HG03159 (cell line): Measurements from ENCODE around the gene PRKCSH.
"Not testable (repeated sequence)": the region's sequence is repeated elsewhere in the genome, so short reads cannot be mapped to it uniquely, and the experiment has no call there.

Experiments
- ATAC-seq: cut with Tn5 transposase; IDR thresholded peaks from one replicate; pipeline ENCODE4 v1.9.1; 2021; ENCODE audit warnings: mild to moderate bottlenecking, moderate library complexity; ENCODE audit not compliant: unreplicated experiment

The PRKCSH gene

DNA sequence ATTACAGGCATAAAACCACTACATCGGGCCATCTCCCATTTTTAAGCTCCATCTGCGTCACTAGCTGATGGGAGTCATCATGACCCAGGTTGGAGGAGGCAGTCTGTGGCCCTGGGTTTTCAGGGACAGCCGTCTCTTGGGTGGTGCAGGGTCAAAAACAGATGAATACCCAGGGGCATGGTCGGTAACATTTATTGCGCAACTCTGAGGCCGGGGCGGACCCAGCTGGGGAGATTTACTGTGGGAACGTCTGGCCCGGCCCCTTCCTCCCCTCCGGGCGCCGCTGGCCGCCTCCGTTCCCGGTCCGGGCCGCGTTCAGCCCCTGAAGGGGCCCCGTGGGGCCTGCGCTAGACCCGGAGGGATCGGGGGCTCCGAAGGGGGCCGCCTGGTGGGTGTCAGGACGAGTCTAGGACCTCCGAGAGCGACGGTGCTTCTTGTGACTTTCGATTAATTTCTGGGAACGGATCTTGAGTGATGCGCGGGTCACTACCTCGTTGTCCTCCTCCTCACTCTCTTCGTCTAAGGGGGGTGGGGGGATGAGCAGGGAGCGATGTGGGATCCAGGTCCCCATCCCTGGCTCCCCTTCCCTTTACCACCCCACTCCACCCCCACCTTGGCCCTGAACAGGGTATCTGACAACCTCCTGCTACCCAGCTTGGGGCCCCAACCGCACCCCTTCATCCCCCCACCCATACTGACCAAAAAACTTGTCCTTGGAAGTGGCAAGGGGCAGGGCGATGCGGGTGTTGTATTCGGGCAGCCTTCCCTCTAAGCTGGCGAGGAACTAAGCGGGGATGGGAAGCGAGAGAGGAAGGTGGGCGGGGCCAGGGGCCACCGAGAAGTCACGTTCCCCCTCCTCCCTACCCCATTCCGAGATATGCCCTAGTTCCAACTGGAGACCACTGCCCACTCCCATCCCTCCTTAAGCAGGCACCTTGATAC lies 14.7 kb upstream of the PRKCSH start:
- no peak for ATAC-seq

DNA sequence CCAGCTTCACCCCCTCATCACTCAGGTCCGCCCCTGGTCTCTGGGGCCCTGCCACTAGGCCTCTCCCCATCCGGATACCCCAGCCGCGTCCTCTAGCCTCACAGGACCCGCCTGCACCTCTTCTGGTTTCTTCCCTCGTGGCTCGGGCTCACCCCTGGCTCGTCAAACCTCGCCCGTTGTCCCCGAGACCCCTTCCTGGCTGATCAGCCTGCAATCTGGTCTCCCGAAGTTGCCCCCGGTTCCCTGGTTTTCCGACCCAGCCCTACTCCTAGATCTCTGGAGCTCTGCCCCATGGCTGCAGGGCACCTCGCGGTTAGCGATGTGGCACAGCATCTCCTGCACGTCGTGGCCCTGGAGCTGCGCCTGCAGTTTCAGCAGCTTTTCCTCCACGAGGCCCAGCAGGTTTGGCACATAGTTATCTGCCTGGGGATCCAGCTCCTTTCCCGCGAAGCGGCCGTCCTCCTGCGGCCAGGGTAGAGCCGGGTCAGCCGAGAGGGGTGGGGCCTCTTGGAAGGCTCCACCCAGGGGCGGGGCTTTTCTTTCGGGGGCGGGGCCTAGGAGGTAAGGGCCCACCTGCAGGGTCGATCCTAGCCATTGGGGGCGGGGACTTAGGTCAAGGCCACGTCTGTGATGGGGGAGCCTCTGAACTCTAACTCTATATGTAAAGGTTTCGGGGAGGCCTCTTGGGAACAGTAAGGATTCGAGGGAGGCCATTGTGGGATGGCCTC lies 13.9 kb upstream of the PRKCSH start:
- ATAC-seq: no peak

DNA sequence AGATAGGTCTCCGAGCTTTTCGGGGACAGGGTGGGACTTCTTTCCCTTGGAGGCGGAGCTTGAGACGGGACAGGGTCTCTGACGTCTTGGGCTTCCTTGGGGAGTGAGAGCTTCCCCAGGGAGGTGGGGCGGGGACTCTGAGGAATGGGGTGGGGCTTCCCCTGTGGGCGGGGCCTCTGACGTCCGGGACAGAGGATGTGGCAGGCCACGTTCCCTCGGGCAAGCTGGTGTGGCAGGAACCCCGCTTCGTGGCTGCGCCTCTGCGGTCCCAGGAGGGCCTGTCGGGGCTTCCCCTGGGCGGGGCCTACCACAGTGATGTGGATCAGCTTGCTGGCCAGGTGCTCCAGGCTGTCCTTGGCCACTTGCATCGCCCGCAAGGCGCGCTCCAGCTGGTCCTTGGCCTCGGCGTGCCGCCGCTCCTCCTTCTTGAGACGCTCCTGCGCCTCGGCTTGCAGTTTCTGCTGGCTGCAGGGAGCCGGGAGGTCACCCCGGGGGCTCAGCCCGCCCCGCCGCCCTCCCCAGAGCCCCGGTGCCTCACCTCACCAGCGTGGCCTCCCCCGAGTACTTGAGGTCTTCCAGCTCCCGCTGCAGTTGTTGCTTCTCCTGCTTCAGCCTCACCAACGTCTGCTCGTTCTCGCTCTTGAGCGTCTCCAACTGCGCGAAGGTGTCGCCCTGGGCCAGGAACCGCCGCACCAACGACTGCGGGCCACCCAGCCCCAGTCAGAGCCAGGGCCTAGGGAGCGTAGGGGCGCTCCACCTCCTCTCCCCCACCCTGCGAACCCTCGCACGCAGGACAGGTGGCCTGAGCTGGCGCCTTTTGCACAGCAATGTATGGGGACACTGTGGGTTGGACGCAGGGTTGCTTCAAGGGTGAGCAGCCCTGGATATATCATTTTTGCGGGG lies 13.0 kb upstream of the PRKCSH start:
- ATAC-seq: peak; percentile 48

DNA sequence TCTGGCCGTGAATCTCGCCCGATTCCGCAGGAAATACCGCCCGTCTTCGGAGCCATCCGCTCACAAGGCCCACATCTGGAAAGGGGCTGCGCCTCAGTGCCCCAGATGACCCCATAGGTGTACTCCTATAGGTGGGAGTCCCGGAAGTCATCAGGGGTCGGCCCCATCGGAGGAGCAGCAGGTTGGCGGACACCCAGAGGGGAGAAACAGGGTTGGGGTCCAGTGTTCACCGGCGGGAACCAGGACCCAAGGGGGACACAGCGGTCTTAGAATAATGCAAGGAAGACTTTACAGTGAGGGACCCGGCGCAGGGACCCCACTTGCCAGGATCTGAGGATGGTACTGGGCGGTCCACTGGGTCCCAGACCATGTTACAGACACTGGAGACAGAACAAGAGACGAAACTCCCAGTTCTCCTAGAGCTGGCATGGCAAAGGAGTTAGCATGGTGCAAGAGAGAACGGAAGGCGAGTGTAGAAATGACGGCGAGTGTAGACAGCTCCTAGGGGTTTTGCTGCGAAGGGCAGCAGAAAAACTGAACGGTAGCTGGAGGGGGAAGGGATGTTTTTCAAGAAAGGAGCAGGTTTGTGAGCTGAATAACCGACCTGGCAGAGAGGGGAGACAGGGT lies 12.2 kb upstream of the PRKCSH start:
- no peak for ATAC-seq

DNA sequence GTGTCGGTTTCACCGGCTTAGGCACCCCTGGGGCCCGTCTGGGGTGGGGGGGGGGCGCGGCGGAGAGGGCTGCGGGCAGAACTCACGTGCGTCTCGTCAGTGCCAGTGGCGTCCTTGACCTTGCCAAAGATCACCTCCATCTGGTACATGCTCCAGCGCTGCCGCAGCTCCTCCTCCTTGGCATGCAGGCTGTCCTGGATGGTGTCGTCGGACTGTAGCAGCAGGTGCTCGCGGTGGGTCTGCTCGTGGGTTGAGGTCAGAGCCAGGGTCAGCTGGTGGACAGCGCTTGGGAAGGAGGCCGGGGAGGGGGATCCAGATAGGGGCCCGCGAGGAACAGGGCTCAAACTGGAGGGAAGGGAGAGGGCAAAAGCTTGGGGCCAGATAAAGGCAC lies 11.6 kb upstream of the PRKCSH start:
- no peak for ATAC-seq

DNA sequence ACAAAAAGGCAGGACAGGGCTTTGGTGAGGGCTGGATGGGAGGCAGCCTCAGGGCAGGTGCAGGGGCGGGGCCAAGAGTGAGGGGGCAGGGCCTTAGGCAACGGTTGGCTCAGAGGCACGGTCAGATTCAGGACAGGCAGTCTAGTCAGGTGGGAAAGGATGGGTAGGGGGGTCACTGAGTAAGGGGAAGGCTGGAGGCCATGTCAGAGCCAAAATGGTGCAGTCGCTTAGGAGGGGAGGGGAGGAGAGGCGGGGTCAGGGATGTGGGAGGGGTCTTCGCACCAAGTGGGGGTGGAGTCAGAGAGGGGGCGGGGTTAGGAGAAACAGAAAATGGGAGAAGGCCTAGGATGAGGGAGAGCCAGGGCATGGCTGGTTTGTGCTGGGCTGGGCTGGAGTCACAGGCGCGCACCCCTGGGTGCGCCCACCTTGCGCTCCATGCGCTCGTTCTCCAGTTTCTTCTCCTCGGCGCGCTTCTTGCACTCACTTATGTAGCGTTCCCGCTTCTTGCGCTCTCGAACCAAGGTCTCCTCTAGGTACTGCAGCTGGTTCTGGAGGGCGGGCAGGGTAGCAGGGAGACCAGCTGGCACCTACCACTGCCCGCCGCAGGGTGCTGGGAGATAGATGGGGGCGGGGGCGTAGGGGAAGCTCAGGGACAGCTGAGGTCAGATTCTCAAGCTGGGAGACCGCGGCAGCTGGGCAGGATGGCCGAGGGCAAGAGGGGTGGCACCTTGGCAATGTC lies 9.5 kb upstream of the PRKCSH start:
- ATAC-seq: no peak

DNA sequence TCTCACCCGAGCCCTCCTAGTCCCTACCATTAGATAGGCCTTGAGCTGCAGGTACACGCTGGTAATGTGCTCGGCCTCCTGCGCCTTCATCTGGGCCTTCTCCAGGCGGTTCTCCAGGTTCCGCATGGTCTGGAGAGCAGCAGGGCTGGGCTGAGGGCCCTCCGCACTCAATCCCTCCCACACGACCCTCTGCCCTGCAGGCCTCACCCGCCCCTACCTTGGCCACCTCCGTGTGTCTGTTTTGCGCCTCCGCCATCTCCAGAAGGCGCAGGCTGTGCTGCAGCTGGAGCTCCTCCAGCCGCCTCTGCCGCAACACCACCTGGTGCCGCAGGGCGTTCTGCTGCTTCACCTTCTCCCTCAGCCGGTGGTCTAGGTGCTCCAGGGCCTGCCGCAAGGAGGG lies 8.8 kb upstream of the PRKCSH start:
- ATAC-seq: no peak

DNA sequence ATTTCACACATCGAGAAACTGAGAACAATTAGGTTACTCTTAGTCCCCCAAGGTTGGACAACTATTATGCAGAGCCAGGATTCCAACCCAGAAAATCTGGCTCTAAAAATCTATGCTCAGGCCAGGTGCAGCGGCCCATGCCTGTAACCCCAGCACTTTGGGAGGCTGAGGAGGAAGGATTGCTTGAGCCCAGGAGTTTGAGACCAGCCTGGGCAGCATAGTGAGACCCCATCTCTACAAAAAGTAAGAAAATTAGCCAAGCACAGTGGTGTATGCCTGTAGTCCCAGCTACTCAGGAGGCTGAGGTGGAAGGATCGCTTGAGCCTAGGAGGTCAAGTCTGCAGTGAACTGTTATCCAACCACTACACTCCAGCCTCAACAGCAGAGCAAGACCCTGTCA lies 1.9 kb upstream of the PRKCSH start:
- not testable (repeated sequence) for ATAC-seq

DNA sequence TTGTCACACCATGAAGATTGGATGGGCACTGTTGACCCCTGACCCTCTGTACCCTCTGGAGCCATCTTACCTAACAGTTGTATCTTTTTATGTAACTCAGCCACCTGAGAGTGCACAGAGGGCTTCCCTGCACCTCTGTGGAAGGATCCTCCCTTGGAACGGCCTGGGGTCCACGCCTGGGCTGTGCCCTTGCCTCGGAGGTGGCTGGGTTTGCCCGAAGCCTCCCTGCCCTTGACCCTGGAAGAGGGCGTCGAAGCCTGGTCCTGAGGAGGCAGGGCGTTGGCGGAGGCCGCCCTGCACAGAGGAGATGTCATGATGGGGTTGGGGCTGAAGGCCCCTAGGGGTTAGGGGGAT lies 755 bp upstream of the PRKCSH start:
- peak; percentile 11 for ATAC-seq

DNA sequence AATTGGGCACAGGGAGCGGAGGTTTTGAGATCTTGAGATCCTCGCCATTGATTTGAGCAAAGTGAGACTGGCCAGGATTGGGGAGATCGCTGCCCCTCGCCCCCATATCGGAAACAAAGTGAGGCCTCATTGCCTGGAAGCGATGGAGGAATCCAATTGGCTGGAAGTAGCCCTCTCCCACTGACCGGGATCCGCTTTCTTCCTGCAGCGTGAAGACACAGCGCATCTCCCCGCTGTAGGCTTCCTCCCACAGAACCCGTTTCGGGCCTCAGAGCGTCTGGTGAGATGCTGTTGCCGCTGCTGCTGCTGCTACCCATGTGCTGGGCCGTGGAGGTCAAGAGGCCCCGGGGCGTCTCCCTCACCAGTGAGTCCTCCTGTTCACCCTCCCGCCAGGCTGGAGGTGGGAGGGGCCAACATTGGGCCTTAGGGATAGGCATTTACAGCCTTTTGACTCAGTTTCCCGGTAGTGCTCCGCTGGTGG lies 438 bp downstream of the PRKCSH start:
- ATAC-seq: no peak

DNA sequence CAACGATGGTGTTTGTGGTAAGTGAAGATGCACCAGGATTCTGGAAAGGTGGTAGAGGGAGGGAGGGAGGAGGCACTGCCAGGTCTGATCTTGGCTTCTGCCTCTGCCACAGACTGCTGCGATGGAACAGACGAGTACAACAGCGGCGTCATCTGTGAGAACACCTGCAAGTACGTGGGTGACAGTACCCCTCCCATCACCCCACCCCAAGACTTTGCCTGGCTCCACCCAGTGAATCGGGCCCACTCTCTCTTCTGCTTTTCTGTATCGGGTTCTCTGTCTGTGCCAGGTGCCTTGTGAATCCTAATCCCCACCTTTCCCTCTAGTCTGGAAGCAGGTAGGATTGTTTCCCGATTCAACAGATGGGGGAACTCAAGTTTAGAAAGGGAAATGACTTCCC lies 2.5 kb downstream of the PRKCSH start:
- ATAC-seq: no peak

DNA sequence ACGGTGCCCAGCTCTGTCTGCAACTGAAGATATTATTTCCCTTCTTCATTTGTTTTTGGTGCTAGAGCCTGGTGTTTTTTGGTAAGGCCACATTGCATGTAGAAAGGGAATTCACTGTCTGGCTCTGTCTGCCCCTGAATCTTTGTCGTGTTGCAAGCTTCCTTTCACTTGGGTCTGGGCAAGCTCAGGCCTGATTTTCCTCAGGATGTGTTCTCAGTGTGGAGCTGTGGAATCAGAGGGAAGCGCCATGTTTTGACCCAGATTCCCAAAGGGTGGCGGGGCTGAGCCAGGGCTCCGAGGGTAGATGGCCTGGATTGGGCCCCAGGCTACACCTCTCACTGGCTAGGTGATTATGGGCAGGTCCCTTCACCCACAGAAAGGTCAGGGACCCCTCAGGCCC lies 8.6 kb downstream of the PRKCSH start:
- no peak for ATAC-seq

DNA sequence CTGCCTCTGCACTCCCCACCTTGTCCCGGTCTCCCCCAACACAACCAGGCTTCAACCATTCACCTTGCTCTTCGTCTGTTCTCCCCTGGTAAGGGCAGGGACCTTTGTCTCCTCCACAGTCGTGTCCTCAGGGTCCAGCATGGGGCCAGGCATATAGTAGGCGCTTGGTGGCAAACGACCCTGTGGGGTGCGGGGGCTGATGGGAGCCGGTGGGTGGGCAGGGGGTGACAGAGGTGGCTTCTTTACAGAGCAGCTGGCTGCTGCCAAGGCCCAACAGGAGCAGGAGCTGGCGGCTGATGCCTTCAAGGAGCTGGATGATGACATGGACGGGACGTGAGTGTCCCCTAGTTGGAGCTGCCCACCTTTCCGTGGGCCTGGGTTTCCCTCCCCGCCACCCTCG lies 9.7 kb downstream of the PRKCSH start:
- ATAC-seq: no peak

DNA sequence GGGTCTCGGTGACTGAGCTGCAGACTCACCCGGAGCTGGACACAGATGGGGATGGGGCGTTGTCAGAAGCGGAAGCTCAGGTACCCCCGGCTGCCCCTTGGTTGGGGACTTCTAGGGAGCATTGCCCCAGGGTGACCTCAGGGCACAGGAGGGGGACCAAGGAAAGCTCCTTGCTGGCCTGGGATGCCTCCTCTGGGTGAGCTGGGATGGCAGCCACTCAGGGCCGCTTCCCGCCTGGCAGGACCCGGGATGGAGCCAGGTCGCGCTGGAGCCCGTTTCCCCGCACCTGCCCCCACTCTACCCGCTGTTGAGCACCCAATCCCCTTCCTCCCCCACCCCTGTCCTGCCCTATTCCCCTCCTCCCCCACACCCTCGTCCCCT lies 10.8 kb downstream of the PRKCSH start:
- no peak for ATAC-seq

DNA sequence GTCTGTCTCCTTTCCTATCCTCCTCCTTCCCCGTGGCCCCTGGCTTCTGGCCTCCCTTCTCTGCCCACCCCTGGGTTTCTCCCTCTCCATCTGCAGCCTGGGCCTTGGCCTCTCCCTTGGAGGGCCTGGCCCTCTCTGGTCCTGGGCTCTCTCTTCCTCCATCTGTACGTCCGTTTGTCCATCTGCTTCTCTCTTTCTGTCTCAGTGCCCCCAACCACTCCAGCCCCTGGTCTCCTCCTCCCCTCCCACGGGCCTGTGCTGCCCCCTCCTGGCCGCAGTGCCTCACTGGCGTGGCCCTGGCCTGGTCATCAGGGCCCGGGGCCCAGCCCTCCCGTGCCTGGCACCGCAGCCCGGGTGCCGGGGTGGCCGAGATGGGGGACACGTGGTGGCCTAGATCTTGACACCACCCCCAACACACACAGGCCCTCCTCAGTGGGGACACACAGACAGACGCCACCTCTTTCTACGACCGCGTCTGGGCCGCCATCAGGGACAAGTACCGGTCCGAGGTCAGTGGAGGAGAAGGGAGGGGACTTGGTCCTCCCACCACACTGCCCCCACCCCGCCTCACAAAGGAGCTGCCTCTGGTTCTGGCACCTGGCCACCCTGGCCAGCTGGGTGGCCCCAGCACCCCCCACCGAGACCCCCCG lies 11.3 kb downstream of the PRKCSH start:
- no peak for ATAC-seq

DNA sequence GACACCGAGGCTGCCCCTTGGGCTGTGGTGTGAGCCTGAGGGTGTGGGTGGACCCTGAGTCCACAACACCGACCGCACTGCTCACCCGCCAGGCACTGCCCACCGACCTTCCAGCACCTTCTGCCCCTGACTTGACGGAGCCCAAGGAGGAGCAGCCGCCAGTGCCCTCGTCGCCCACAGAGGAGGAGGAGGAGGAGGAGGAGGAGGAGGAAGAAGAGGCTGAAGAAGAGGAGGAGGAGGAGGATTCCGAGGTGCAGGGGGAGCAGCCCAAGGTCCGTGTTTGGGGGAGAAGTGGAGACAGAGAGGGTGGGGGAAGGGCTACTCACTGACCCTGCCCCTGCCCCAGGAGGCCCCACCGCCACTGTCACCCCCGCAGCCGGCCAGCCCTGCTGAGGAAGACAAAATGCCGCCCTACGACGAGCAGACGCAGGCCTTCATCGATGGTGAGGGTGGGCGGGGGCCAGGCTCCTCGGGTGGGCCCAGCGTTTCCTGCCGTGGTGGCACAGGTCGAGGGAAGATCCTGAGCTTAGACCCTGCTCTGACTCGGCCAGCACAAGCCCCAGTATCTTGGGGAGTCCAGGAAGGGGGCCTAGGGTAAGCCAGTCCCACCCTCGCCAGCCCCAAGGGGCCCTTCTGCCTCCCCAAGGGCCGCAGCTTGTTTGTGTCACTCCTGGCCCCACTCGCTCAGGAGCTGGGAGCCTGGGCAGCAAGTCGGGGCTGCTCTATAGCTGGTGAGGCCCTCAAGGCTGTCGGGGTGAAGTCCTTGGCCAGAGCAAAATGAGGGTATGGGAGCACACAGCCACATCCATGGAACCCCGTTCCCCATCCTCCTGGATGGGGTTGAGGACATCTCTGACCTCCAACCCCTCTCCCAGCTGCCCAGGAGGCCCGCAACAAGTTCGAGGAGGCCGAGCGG lies 12.2 kb downstream of the PRKCSH start:
- ATAC-seq: no peak

DNA sequence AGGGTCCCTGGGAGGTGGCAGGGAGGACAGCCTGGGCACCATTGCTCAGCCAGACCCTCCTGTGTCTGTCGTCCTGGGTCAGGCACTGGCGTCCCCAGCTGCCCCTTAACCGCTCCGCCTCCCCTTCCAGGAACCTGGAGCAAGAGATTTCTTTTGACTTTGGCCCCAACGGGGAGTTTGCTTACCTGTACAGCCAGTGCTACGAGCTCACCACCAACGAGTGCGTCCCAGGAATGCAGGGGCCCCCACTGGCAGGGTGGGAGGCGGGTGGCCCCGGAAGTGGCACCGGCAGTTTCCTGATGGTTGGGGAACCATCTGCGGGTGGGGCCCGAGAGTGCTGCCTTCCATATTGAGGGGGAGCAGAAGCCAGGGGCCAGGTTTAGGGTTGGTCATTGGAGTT lies 13.0 kb downstream of the PRKCSH start:
- ATAC-seq: no peak

DNA sequence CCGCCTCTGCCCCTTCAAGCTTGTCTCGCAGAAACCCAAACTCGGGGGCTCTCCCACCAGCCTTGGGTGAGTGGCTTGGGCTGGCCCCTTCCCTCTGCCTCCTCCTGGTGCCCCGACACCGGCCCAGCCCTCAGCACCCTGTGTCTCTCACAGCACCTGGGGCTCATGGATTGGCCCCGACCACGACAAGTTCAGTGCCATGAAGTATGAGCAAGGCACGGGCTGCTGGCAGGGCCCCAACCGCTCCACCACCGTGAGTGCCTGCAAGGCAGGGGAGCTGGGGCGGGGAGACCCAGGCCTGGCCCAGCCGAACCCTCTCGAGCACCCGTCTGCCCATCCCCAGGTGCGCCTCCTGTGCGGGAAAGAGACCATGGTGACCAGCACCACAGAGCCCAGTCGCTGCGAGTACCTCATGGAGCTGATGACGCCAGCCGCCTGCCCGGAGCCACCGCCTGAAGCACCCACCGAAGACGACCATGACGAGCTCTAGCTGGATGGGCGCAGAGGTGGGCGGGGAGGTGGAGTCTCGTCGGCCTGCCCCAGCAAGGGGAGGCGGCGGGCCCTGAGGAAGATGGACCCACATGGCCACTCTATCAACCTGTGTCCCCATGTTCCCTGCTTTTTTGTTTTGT lies 13.6 kb downstream of the PRKCSH start:
- ATAC-seq: no peak
